OCI-LY1 (cell line): Measurements from ENCODE around the gene COQ4.

Experiments used
- H2AFZ ChIP-seq: fragments of 200-600 bp; sonication (generic), shearing (Covaris generic); 2 replicates; pipeline ENCODE4 v1.6.0; 2014; ENCODE audit warnings: antibody characterized with exemption, mild to moderate bottlenecking, low read length
- H3F3A ChIP-seq: fragments of 200-600 bp; sonication (generic), shearing (Covaris generic); 2 replicates; pipeline ENCODE4 v1.6.0; 2014; ENCODE audit warnings: mild to moderate bottlenecking, antibody characterized with exemption, low read length, moderate library complexity; ENCODE audit not compliant: insufficient read depth
- H3K27ac ChIP-seq: fragments of 200-600 bp; sonication (generic); 2 replicates; pipeline ENCODE4 v1.5.1; 2014; ENCODE audit warnings: low read length, mixed run types, mild to moderate bottlenecking, low read depth; ENCODE audit not compliant: poor library complexity, severe bottlenecking
- H3K27me3 ChIP-seq: fragments of 200-600 bp; sonication (generic); 2 replicates; pipeline ENCODE4 v1.6.0; 2014; ENCODE audit warnings: antibody characterized with exemption, mild to moderate bottlenecking, low read length, moderate library complexity; ENCODE audit not compliant: insufficient read depth
- H3K36me3 ChIP-seq: fragments of 200-600 bp; sonication (generic); 2 replicates; pipeline ENCODE4 v1.6.1; 2014; ENCODE audit warnings: mild to moderate bottlenecking, antibody characterized with exemption, low read length, moderate library complexity, mixed read lengths; ENCODE audit not compliant: insufficient read depth
- H3K4me1 ChIP-seq: fragments of 200-600 bp; sonication (generic); 2 replicates; pipeline ENCODE4 v1.5.1; 2014; ENCODE audit warnings: mild to moderate bottlenecking, low read length, moderate library complexity; ENCODE audit not compliant: insufficient read depth, severe bottlenecking
- H3K4me2 ChIP-seq: fragments of 200-600 bp; sonication (generic), shearing (Covaris generic); 2 replicates; pipeline ENCODE4 v1.6.1; 2014; ENCODE audit warnings: low read length
- H3K4me3 ChIP-seq: fragments of 200-600 bp; sonication (generic); 2 replicates; pipeline ENCODE4 v1.5.1; 2014; ENCODE audit warnings: low read length, low read depth, mild to moderate bottlenecking, mixed read lengths; ENCODE audit not compliant: poor library complexity, severe bottlenecking
- H3K79me2 ChIP-seq: fragments of 200-600 bp; shearing (Covaris generic); 2 replicates; pipeline ENCODE4 v1.6.1; 2016; ENCODE audit warnings: mixed run types, low read length, mixed read lengths; ENCODE audit not compliant: insufficient read depth
- H3K9ac ChIP-seq: fragments of 200-600 bp; sonication (generic), shearing (Covaris generic); 2 replicates; pipeline ENCODE4 v1.6.1; 2014; ENCODE audit warnings: mild to moderate bottlenecking, low read length, mixed read lengths
- H3K9me2 ChIP-seq: fragments of 200-600 bp; sonication (generic), shearing (Covaris generic); 2 replicates; pipeline ENCODE4 v1.6.1; 2014; ENCODE audit warnings: low read depth, mild to moderate bottlenecking, low read length, mixed read lengths
- H3K9me3 ChIP-seq: fragments of 200-600 bp; shearing (Covaris generic); 2 replicates; pipeline ENCODE4 v1.6.1; 2014; ENCODE audit warnings: low read length, mixed read lengths
- H4K20me1 ChIP-seq: fragments of 200-600 bp; sonication (generic), shearing (Covaris generic); 2 replicates; pipeline ENCODE4 v1.6.0; 2016; ENCODE audit warnings: mild to moderate bottlenecking, low read length; ENCODE audit not compliant: insufficient read depth
- CTCF ChIP-seq: fragments of 200-600 bp; sonication (generic), shearing (Covaris generic); IDR thresholded peaks from 2 replicates; pipeline ENCODE4 v1.5.1; 2017; ENCODE audit warnings: mild to moderate bottlenecking, antibody characterized with exemption, low read length, moderate library complexity, mixed read lengths
- EZH2 ChIP-seq: fragments of 200-600 bp; sonication (generic), shearing (Covaris generic); IDR thresholded peaks from 2 replicates; pipeline ENCODE4 v1.8.0; 2017; ENCODE audit warnings: borderline replicate concordance, mixed run types, mild to moderate bottlenecking, antibody characterized with exemption, low read length, moderate library complexity, mixed read lengths

COQ4 gene

DNA sequence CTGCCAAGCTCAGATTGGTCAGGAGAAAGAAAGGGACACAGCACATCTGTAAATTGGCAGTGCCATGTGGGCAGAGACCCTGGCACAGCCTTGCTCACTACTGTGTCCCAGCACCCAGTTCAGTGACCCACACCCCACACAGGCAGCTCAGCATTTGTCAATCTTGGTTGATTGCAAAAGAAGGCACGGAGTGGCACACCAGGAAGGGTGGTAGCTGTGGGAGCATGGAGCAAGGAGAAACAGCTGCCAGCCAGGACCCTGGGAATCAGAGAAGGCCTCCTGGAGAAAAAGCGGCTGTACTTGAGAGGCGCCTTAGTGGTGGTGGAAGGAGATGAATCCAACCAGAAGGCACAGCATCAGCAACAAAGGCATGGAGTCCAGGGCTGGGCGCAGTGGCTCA, 21.2 kb downstream of the COQ4 start:
- no peak overlapping the region for H3K4me2 ChIP-seq
- H3K9ac ChIP-seq, result no peak overlapping the region
- no peak for TF ChIP-seq CTCF
- no peak for TF ChIP-seq EZH2
- H3K27me3 ChIP-seq, result no peaks in the 10 kb centered on the region
- H3K79me2 ChIP-seq, result no peaks in the 10 kb centered on the region
- H3K36me3 ChIP-seq, result peaks cover 26% of the 10 kb centered on the region
- no peak overlapping the region for H3K27ac ChIP-seq
- peaks cover 15% of the 10 kb centered on the region for H3K4me1 ChIP-seq
- H3K9me3 ChIP-seq, result no peaks in the 10 kb centered on the region
- H3F3A ChIP-seq, result no peaks in the 10 kb centered on the region
- H2AFZ ChIP-seq, result no peak overlapping the region
- H3K4me3 ChIP-seq, result no peak overlapping the region
- H3K9me2 ChIP-seq, result no peaks in the 10 kb centered on the region
- H4K20me1 ChIP-seq, result no peaks in the 10 kb centered on the region

DNA sequence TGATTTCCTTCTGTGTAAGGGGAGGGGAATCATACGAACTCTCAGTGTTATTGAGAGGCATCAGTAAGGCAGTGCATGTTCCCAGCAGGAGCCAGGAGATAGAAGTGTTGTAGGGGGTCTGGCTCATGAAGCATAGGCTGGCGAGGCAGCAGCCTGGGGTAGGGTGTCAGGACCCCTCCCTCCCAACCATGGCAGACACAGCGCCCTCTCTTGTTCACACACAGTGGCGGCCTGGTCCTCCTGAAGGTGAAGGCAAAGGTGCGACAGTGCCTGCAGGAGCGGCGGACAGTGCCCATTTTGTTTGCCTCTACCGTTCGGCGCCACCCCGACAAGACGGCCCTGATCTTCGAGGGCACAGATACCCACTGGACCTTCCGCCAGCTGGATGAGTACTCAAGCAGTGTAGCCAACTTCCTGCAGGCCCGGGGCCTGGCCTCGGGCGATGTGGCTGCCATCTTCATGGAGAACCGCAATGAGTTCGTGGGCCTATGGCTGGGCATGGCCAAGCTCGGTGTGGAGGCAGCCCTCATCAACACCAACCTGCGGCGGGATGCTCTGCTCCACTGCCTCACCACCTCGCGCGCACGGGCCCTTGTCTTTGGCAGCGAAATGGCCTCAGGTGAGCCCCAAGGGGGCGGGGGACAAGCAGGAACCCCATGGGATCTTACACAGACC, 22.4 kb downstream of the COQ4 start:
- peaks cover 5% of the 10 kb centered on the region for H3K4me1 ChIP-seq
- H3K9ac ChIP-seq, result no peak overlapping the region
- no peak overlapping the region for H3K4me3 ChIP-seq
- H3K36me3 ChIP-seq, result peaks cover 33% of the 10 kb centered on the region
- no peak overlapping the region for H3K27ac ChIP-seq
- no peaks in the 10 kb centered on the region for H3K79me2 ChIP-seq
- no peak overlapping the region for H3K4me2 ChIP-seq
- TF ChIP-seq CTCF, result no peak
- TF ChIP-seq EZH2, result no peak
- no peaks in the 10 kb centered on the region for H3K9me2 ChIP-seq
- no peaks in the 10 kb centered on the region for H4K20me1 ChIP-seq
- H3F3A ChIP-seq, result no peaks in the 10 kb centered on the region
- no peaks in the 10 kb centered on the region for H3K27me3 ChIP-seq
- H2AFZ ChIP-seq, result no peak overlapping the region
- no peaks in the 10 kb centered on the region for H3K9me3 ChIP-seq

GRCh38 chr9:128349125-128349524, 26.5 kb downstream of the COQ4 start:
- Histone ChIP-seq H4K20me1 (no peaks in the 10 kb centered on the region), H3K79me2 (no peaks in the 10 kb centered on the region), H3K9me2 (no peaks in the 10 kb centered on the region), H3K4me2 (no peak overlapping the region), H3K9ac (no peak overlapping the region), H3F3A (no peaks in the 10 kb centered on the region), H3K4me3 (no peak overlapping the region), H3K4me1 (no peaks in the 10 kb centered on the region), H3K27me3 (no peaks in the 10 kb centered on the region), H2AFZ (no peak overlapping the region), H3K9me3 (no peaks in the 10 kb centered on the region), H3K36me3 (peaks cover 37% of the 10 kb centered on the region), H3K27ac (no peak overlapping the region)
- no peak for TF ChIP-seq CTCF
- no peak for TF ChIP-seq EZH2
